ENCODE data around the gene LRMDA.

The LRMDA gene

GRCh38 chr10:76433161-76434005 is 1002.0 kb downstream of the LRMDA start:
- no peak for TF ChIP-seq CTCF (conservative IDR thresholded peaks at IDR 0.05; ENCODE audit: low read depth, low read length)
- no peak for DNase-seq (ENCODE audit: low read depth)
- H3K4me3 ChIP-seq (ENCODE audit: low read depth, low read length), result no peak overlapping the region

- peak; percentile 18 for TF ChIP-seq CTCF (conservative IDR thresholded peaks at IDR 0.05; ENCODE audit: low read depth, low read length)
- no peak overlapping the region for H3K4me3 ChIP-seq (ENCODE audit: low read depth, low read length)
- no peak for DNase-seq (ENCODE audit: low read depth)
Observed at GRCh38 chr10:76435157-76435556, 1003.7 kb downstream of the LRMDA start.

- H3K4me3 ChIP-seq (ENCODE audit: low read depth, low read length), result no peak overlapping the region
- no peak for DNase-seq (ENCODE audit: low read depth)
- no peak for TF ChIP-seq CTCF (conservative IDR thresholded peaks at IDR 0.05; ENCODE audit: low read depth, low read length)
Observed at GRCh38 chr10:76436401-76436811, 1005.0 kb downstream of the LRMDA start.

GRCh38 chr10:76436981-76437380 is 1005.6 kb downstream of the LRMDA start:
- H3K4me3 ChIP-seq (ENCODE audit: low read depth, low read length), result no peak overlapping the region
- no peak for DNase-seq (ENCODE audit: low read depth)
- TF ChIP-seq CTCF (conservative IDR thresholded peaks at IDR 0.05; ENCODE audit: low read depth, low read length), result no peak

- no peak for DNase-seq (ENCODE audit: low read depth)
- TF ChIP-seq CTCF (conservative IDR thresholded peaks at IDR 0.05; ENCODE audit: low read depth, low read length), result no peak
- no peak overlapping the region for H3K4me3 ChIP-seq (ENCODE audit: low read depth, low read length)
Observed at GRCh38 chr10:76440426-76440825, 1009.0 kb downstream of the LRMDA start.

GRCh38 chr10:76442113-76442512 is 1010.7 kb downstream of the LRMDA start:
- DNase-seq (ENCODE audit: low read depth), result no peak
- no peak for TF ChIP-seq CTCF (conservative IDR thresholded peaks at IDR 0.05; ENCODE audit: low read depth, low read length)
- H3K4me3 ChIP-seq (ENCODE audit: low read depth, low read length), result no peak overlapping the region
